Sigmoid colon (tissue), 4 donors: ENCODE results near the gene GREB1L.

Experiments
- EP300 ChIP-seq, 4 donors: sonication (generic); formaldehyde crosslinking; IDR thresholded peaks; one replicate each; pipeline ENCODE4 v1.6.1; 2017; ENCODE audit warnings: antibody characterized with exemption in 4 of 4
- POLR2A ChIP-seq, 2 donors: fragments of 450-650 bp; IDR thresholded peaks; one replicate each; pipeline ENCODE4 v1.6.1; 2016; ENCODE audit warnings: antibody characterized with exemption in 2 of 2, mild to moderate bottlenecking in 2 of 2, moderate library complexity in 2 of 2
- POLR2AphosphoS5 ChIP-seq, 4 donors: sonication (generic); formaldehyde crosslinking; IDR thresholded peaks; one replicate each; pipeline ENCODE4 v1.6.1; 2017; ENCODE audit warnings: antibody characterized with exemption in 4 of 4
- TF ChIP-seq, protein P1 (sequence below), 4 experiments: fragments of 450-650 bp in 3 of 4; fragments of 200-600 bp in 1 of 4; IDR thresholded peaks; one replicate each; pipeline ENCODE4 v1.5.1; 2016 to 2019; ENCODE audit warnings: antibody characterized with exemption in 4 of 4, mild to moderate bottlenecking in 3 of 4, moderate library complexity in 2 of 4

DNA sequence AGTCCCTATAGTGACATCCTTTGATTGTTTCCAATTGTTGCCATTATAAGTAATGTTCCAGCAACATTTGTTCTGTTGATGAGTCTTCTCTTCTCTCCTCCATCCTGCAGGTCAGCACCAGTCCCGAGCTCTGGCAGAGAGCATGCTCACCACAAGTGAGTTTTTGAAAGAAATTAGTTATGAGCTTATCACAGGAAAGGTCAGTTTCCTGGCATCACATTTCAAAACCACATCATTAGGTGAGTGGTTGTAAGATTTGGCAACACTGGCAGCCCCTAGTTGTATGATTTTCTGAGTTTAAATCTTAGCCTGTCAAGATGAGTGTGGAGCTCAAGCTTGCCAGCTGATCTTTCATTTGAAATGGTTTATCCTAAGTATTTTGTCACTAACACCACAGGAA is 208.9 kb downstream of the GREB1L start:
- TF ChIP-seq, protein P1, sequence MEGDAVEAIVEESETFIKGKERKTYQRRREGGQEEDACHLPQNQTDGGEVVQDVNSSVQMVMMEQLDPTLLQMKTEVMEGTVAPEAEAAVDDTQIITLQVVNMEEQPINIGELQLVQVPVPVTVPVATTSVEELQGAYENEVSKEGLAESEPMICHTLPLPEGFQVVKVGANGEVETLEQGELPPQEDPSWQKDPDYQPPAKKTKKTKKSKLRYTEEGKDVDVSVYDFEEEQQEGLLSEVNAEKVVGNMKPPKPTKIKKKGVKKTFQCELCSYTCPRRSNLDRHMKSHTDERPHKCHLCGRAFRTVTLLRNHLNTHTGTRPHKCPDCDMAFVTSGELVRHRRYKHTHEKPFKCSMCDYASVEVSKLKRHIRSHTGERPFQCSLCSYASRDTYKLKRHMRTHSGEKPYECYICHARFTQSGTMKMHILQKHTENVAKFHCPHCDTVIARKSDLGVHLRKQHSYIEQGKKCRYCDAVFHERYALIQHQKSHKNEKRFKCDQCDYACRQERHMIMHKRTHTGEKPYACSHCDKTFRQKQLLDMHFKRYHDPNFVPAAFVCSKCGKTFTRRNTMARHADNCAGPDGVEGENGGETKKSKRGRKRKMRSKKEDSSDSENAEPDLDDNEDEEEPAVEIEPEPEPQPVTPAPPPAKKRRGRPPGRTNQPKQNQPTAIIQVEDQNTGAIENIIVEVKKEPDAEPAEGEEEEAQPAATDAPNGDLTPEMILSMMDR (IDR thresholded peaks at IDR 0.05) = no peak
- TF ChIP-seq EP300 (IDR thresholded peaks at IDR 0.05) (no peak), POLR2AphosphoS5 (IDR thresholded peaks at IDR 0.05) (no peak), POLR2A (IDR thresholded peaks at IDR 0.05) (no peak)
